ENCODE data around the gene TSLP.

The TSLP gene

GRCh38 chr5:111069839-111070238 is 1.7 kb upstream of the TSLP start:
- WGBS, 2 experiments (ENCODE audit: insufficient coverage in 2 of 2), result 64 to 79% methylated on average over 2 to 3 of the region's 4 CpGs
- Histone ChIP-seq H3K4me3 (ENCODE audit: extremely low read depth, insufficient read depth, low read length, poor library complexity, severe bottlenecking) (no peak overlapping the region), H3K27ac (ENCODE audit: low read depth, low read length, severe bottlenecking) (no peak overlapping the region)

GRCh38 chr5:111070272-111071134 is 1.0 kb upstream of the TSLP start:
- Histone ChIP-seq H3K4me1 (ENCODE audit: control insufficient read depth, insufficient read depth, low read length, poor library complexity, severe bottlenecking) (peaks cover 3% of the 10 kb centered on the region), H3K36me3 (ENCODE audit: control insufficient read depth, insufficient read depth, low read length) (no peaks in the 10 kb centered on the region), H3K9me3 (ENCODE audit: control insufficient read depth, low read length) (no peaks in the 10 kb centered on the region), H3K4me3 (ENCODE audit: extremely low read depth, insufficient read depth, low read length, poor library complexity, severe bottlenecking) (peak overlapping the region; percentile 22), H3K27ac (ENCODE audit: low read depth, low read length, severe bottlenecking) (no peak overlapping the region)
- 2 to 11% methylated on average over 18 to 32 of the region's 42 CpGs for WGBS, 2 experiments (ENCODE audit: insufficient coverage in 2 of 2)

More at GRCh38 chr5:111069839-111070238, 1.7 kb upstream of the TSLP start:
- Histone ChIP-seq H3K4me1 (ENCODE audit: control insufficient read depth, insufficient read depth, low read length, poor library complexity, severe bottlenecking) (peaks cover 3% of the 10 kb centered on the region), H3K36me3 (ENCODE audit: control insufficient read depth, insufficient read depth, low read length) (no peaks in the 10 kb centered on the region), H3K9me3 (ENCODE audit: control insufficient read depth, low read length) (no peaks in the 10 kb centered on the region)

- peak overlapping the region; percentile 52 for H3K4me3 ChIP-seq (ENCODE audit: extremely low read depth, insufficient read depth, low read length, poor library complexity, severe bottlenecking)
- WGBS, 2 experiments (ENCODE audit: insufficient coverage in 2 of 2), result 0 to 2% methylated on average over 38 to 40 of the region's 44 CpGs
- peaks cover 3% of the 10 kb centered on the region for H3K4me1 ChIP-seq (ENCODE audit: control insufficient read depth, insufficient read depth, low read length, poor library complexity, severe bottlenecking)
- H3K9me3 ChIP-seq (ENCODE audit: control insufficient read depth, low read length), result no peaks in the 10 kb centered on the region
- H3K36me3 ChIP-seq (ENCODE audit: control insufficient read depth, insufficient read depth, low read length), result no peaks in the 10 kb centered on the region
- no peak overlapping the region for H3K27ac ChIP-seq (ENCODE audit: low read depth, low read length, severe bottlenecking)
Measured at GRCh38 chr5:111072949-111073682, 1.6 kb downstream of the TSLP start.

DNA sequence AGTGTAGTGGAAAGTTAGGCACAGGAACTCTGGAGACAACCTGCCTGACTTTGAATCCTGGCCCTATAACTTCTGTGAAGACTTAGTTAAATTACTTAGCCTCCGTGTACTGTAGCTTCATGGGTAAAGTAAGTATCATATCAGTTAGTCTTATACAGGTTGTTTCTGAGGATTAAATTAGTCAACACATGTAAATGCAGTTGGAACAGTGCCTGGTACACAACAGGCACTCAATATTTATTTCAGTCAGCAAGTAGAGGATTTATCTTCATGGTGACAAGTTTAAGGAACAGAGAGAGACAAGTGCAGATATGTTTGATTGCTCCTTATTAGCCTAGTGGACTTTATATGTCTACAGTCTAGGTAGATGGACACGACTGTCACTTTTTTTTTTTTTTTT is 2.7 kb downstream of the TSLP start:
- 100% methylated on average over 1 of the region's 2 CpGs; no CpG with 5 or more reads in 1 of the 2 experiments for WGBS, 2 experiments (ENCODE audit: insufficient coverage in 2 of 2)
- Histone ChIP-seq H3K27ac (ENCODE audit: low read depth, low read length, severe bottlenecking) (no peak overlapping the region), H3K9me3 (ENCODE audit: control insufficient read depth, low read length) (no peaks in the 10 kb centered on the region), H3K4me3 (ENCODE audit: extremely low read depth, insufficient read depth, low read length, poor library complexity, severe bottlenecking) (peak overlapping the region; percentile 52), H3K36me3 (ENCODE audit: control insufficient read depth, insufficient read depth, low read length) (no peaks in the 10 kb centered on the region), H3K4me1 (ENCODE audit: control insufficient read depth, insufficient read depth, low read length, poor library complexity, severe bottlenecking) (peaks cover 3% of the 10 kb centered on the region)

- H3K9me3 ChIP-seq (ENCODE audit: control insufficient read depth, low read length), result no peaks in the 10 kb centered on the region
- H3K4me3 ChIP-seq (ENCODE audit: extremely low read depth, insufficient read depth, low read length, poor library complexity, severe bottlenecking), result no peak overlapping the region
- H3K27ac ChIP-seq (ENCODE audit: low read depth, low read length, severe bottlenecking), result no peak overlapping the region
- peaks cover 3% of the 10 kb centered on the region for H3K4me1 ChIP-seq (ENCODE audit: control insufficient read depth, insufficient read depth, low read length, poor library complexity, severe bottlenecking)
- no peaks in the 10 kb centered on the region for H3K36me3 ChIP-seq (ENCODE audit: control insufficient read depth, insufficient read depth, low read length)
Measured at GRCh38 chr5:111075520-111075919, 4.0 kb downstream of the TSLP start.

GRCh38 chr5:111076091-111076490 is 4.6 kb downstream of the TSLP start:
- no peaks in the 10 kb centered on the region for H3K4me1 ChIP-seq (ENCODE audit: control insufficient read depth, insufficient read depth, low read length, poor library complexity, severe bottlenecking)
- WGBS, 2 experiments (ENCODE audit: insufficient coverage in 2 of 2), result 60 to 100% methylated on average over 1 of the region's 1 CpG
- H3K9me3 ChIP-seq (ENCODE audit: control insufficient read depth, low read length), result no peaks in the 10 kb centered on the region
- no peak overlapping the region for H3K4me3 ChIP-seq (ENCODE audit: extremely low read depth, insufficient read depth, low read length, poor library complexity, severe bottlenecking)
- H3K36me3 ChIP-seq (ENCODE audit: control insufficient read depth, insufficient read depth, low read length), result no peaks in the 10 kb centered on the region
- H3K27ac ChIP-seq (ENCODE audit: low read depth, low read length, severe bottlenecking), result no peak overlapping the region

GRCh38 chr5:111077678-111078077 is 6.2 kb downstream of the TSLP start:
- Histone ChIP-seq H3K4me1 (ENCODE audit: control insufficient read depth, insufficient read depth, low read length, poor library complexity, severe bottlenecking) (no peaks in the 10 kb centered on the region), H3K36me3 (ENCODE audit: control insufficient read depth, insufficient read depth, low read length) (no peaks in the 10 kb centered on the region), H3K9me3 (ENCODE audit: control insufficient read depth, low read length) (no peaks in the 10 kb centered on the region), H3K27ac (ENCODE audit: low read depth, low read length, severe bottlenecking) (no peak overlapping the region), H3K4me3 (ENCODE audit: extremely low read depth, insufficient read depth, low read length, poor library complexity, severe bottlenecking) (no peak overlapping the region)
- WGBS, 2 experiments (ENCODE audit: insufficient coverage in 2 of 2), result 88 to 100% methylated on average over 1 of the region's 2 CpGs

GRCh38 chr5:111079846-111080245 is 8.3 kb downstream of the TSLP start:
- no peaks in the 10 kb centered on the region for H3K9me3 ChIP-seq (ENCODE audit: control insufficient read depth, low read length)
- no peak overlapping the region for H3K4me3 ChIP-seq (ENCODE audit: extremely low read depth, insufficient read depth, low read length, poor library complexity, severe bottlenecking)
- H3K36me3 ChIP-seq (ENCODE audit: control insufficient read depth, insufficient read depth, low read length), result no peaks in the 10 kb centered on the region
- no CpG with 5 or more reads among the region's 1 CpG for WGBS, 2 experiments (ENCODE audit: insufficient coverage in 2 of 2)
- no peaks in the 10 kb centered on the region for H3K4me1 ChIP-seq (ENCODE audit: control insufficient read depth, insufficient read depth, low read length, poor library complexity, severe bottlenecking)
- H3K27ac ChIP-seq (ENCODE audit: low read depth, low read length, severe bottlenecking), result no peak overlapping the region

- WGBS, 2 experiments (ENCODE audit: insufficient coverage in 2 of 2), result 91 to 95% methylated on average over 6 of the region's 7 CpGs
Measured at GRCh38 chr5:111083323-111083722, 11.8 kb downstream of the TSLP start.

DNA sequence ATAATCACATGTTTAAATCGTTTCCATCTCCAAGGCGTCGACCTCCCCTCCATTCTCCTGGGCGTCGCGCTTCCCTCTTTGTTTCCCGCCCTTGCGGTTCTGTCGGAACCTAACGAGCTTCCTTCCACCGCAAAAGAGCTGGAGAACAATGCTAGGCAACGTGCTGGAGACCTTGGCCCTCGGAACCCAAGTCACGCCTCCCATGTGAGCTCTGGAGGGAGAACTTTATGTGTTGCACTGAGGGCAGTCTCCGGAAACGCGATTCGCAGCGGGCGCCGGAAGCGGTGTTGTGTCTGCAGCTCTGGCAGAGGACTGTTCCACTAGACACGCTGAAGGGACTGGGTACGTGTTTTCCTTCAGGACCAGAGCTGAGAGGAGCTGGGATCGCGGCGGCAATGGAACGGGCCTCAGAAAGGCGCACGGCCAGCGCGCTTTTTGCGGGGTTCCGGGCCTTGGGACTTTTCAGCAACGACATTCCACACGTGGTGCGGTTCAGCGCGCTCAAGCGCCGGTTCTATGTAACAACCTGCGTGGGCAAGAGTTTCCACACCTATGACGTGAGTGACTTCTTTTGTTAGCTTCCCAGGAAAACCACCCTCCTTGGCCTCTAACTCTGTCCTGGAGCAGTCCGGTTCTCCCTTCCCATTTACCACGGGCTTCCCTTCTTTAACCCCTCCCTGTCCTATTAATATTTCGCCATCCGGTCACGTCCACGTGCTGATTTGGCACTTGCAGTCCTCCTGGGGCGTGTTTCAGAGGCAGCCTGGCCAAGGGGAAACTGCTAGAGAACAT is 20.7 kb downstream of the TSLP start, which contains the start of gene WDR36:
WDR36 (plus strand) TSS at position 287 of the 792 bp plus-strand sequence; CDS start at position 396, 109 bp downstream.
- Histone ChIP-seq H3K9me3 (ENCODE audit: control insufficient read depth, low read length) (no peaks in the 10 kb centered on the region), H3K4me1 (ENCODE audit: control insufficient read depth, insufficient read depth, low read length, poor library complexity, severe bottlenecking) (peaks cover 7% of the 10 kb centered on the region), H3K36me3 (ENCODE audit: control insufficient read depth, insufficient read depth, low read length) (peaks cover 18% of the 10 kb centered on the region), H3K27ac (ENCODE audit: low read depth, low read length, severe bottlenecking) (peak within 1 kb of the TSS; percentile 73), H3K4me3 (ENCODE audit: extremely low read depth, insufficient read depth, low read length, poor library complexity, severe bottlenecking) (peak within 1 kb of the TSS; percentile 81)
- WGBS, 2 experiments (ENCODE audit: insufficient coverage in 2 of 2), result 0 to 3% methylated on average over 36 to 42 of the region's 50 CpGs

More at GRCh38 chr5:111083323-111083722, 11.8 kb downstream of the TSLP start:
- H3K9me3 ChIP-seq (ENCODE audit: control insufficient read depth, low read length), result no peaks in the 10 kb centered on the region
- no peaks in the 10 kb centered on the region for H3K36me3 ChIP-seq (ENCODE audit: control insufficient read depth, insufficient read depth, low read length)
- no peaks in the 10 kb centered on the region for H3K4me1 ChIP-seq (ENCODE audit: control insufficient read depth, insufficient read depth, low read length, poor library complexity, severe bottlenecking)
- H3K4me3 ChIP-seq (ENCODE audit: extremely low read depth, insufficient read depth, low read length, poor library complexity, severe bottlenecking), result no peak overlapping the region
- no peak overlapping the region for H3K27ac ChIP-seq (ENCODE audit: low read depth, low read length, severe bottlenecking)
